Endometrial microvascular endothelial cells (primary cell): ENCODE data around the gene GARIN5A. TPM values are rescaled to one million over a fixed set of nuclear protein-coding genes. Genes with fewer than 3 reads are reported as not detected.

Source experiments
- in situ Hi-C: cut with HindIII; loops from 2 replicates; pipeline ENCODE4 v1.10.0; 2017; ENCODE audit warnings: low sequenced_read_pairs, low pct_unique_long_range_greater_than_20kb; ENCODE audit errors: inconsistent ontology term
- total RNA-seq: library from RNA; depleted of rRNA; stranded (reverse); fragments of >200 nt; gene quantifications from one replicate; pipeline ENCODE4 v1.2.3, GENCODE V29; 2015; ENCODE audit errors: inconsistent ontology term

Gene GARIN5A
- total RNA-seq, 1 donor from 2014 or later = not detected

DNA sequence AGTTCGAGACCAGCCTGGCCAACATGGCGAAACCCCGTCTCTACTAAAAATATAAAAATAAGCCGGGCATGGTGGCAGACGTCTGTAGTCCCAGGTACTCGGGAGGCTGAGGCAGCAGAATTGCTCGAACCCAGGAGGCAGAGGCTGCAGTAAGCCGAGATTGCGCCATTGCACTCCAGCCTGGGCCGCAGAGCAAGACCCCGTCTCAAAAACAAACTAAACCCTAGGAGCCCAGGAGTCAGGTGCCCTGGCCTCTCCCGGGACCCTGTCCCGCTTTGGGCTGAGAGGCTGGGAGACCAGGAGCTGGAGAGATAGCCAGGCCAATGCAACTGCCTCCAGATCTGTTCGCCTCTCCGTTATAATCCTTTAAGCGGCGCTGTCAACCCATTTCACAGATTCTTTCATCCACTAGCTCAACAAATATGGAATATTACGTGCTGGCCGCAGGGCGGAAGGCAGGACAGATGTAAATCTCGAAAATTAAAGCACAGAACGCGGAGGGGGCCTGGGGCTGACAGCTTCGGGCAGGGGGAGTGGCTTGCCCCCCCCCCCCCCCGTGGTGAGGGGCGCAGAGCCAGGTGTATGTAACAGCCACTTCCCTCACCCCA lies 49.2 kb downstream of the GARIN5A start:
- in situ Hi-C loops = no loop called here

DNA sequence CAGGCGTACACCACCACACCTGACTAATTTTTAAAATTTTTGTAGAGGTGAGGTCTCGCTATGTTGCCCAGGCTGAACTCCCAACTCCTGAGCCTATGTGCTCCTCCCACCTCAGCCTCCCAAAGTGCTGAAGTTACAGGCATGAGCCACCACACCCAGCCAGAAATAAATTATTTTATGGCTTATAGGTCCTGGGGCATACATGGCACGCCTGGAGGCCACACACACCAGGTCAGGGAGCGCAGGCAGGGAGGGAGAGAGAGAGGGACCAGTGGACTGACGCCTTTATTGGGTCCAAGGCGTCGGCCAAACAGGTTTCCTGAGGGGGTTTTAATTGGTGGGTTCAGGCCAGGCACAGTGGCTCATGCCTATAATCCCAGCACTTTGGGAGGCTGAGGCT lies 51.1 kb downstream of the GARIN5A start:
- in situ Hi-C loops = no loop called here

DNA sequence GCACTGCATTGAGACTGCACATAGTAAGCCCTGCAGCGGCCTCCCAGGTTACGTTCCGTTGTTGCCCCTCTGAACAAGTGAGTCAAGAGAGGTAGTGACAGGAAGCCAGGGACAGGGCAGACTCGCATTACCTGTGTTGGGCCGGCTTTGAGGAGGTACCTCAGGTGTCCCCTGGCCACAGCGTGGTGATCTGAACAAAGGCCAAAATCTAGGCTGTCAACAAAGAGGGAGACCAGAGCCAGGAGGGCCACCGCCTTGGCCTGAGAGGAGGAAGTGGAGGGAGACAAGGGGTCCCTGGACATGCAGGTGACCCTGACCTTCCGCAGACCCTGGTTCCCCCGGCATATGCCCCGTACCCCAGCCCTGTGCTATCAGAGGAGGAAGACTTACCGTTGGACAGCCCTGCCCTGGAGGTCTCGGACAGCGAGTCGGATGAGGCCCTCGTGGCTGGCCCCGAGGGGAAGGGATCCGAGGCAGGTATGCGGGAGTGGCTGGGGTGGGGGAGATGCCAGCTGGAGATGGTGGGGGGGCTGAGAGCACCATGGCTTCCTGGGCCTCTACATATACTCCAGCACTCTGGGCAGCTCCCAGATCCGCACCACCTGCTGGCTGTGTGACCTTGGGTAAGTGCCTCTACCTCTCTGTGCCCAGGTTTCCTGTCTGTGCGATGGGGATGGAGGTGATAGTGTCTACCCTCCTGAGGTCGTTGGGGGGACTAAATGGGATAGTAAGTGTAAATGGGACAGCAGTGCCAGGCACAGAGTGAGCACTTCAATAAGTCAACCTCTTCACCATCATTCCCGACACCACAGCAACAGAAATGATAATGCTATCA lies 53.2 kb downstream of the GARIN5A start:
- in situ Hi-C loops = no loop called here

DNA sequence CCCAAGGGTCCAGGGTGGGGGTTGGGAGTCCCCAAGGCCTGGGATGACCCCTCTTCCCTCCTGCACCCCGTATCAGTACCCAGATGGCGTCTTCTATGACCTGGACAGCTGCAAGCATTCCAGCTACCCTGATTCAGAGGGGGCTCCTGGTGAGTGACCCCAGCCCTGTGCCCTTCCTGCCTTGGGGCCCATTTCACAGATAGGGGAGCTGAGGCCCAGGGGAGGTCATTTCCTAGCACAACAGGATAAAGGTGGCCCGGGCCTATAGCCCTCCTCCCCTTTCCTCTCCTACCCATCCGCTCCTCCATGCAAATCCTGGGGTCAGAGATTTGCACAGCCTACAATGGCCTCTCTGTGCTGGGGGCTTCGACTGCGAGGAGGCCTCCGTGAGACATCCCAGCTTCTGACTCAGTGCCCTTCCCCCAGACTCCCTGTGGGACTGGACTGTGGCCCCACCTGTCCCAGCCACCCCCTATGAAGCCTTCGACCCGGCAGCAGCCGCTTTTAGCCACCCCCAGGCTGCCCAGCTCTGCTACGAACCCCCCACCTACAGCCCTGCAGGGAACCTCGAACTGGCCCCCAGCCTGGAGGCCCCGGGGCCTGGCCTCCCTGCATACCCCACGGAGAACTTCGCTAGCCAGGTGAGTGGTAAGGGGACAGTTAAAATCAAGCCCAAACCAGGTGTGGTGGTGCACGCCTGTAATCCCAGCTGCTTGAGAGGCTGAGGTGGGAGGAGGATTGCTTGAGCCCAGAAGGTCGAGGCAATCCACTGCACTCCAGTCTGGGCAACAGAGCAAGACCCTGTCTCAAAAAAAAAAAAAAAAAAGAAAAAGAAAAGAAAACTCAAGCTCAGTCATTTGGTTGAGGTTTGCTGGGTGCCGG lies 54.0 kb downstream of the GARIN5A start:
- in situ Hi-C loops = no loop called here

DNA sequence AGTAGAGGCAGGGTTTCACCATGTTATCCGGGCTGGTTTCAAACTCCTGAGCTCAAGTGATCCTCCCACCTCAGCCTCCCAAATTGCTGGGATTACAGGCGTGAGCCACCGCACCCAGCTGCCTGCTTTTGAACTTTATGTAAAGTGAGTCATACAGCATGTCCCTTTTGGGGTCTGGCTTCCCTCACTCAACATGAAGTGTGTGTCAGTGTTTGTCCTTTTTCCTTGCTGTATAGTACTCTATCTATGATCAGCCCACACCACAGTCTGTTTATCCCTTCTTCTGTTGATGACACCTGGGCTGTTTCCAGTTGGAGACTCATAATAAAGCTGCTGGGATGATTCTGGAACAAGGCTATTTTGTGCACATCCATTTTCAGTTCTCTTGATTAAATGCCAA lies 55.8 kb downstream of the GARIN5A start:
- in situ Hi-C loops = no loop called here

DNA sequence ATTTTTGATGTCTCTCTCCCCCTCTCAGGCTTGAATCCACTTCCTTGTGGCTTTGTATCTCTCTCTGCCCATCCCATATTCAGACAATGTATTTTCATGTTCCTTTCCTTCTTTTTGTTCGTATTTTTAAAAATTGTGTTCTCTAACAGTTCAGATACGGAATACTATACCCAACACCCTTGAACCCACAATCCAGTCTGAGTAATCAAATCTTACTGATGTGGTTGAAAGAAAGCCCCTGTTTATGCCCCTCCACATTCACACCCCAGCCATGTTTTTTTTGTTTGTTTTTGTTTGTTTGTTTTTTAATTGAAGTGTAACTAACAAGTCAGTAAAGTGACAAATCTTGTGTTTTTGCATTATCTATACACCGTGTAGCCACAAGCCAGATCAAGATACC lies 56.5 kb downstream of the GARIN5A start:
- in situ Hi-C loops = no loop called here

DNA sequence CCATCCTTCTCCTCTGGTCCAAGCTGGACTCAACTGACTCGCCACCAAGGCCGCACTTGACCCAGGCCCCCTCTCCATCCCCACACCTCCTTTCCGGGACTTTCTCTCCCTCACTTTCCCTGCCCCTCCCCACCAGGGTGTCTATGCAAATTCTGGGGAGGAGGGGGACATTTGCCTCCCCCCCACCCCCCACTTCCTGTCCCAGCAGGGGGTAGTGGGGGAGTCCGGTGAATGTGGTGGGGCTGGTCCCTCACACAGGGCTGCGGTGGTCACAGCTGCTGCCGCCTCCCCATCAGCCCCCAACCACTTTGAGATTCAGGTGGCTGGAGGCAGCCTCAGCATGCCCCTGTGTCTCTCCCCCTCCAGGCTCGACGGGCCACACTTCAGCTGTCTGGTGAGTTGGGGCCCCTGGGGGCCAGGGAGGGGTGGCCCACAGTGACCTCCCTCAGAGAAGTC lies 57.0 kb downstream of the GARIN5A start:
- in situ Hi-C loops = no loop called here

DNA sequence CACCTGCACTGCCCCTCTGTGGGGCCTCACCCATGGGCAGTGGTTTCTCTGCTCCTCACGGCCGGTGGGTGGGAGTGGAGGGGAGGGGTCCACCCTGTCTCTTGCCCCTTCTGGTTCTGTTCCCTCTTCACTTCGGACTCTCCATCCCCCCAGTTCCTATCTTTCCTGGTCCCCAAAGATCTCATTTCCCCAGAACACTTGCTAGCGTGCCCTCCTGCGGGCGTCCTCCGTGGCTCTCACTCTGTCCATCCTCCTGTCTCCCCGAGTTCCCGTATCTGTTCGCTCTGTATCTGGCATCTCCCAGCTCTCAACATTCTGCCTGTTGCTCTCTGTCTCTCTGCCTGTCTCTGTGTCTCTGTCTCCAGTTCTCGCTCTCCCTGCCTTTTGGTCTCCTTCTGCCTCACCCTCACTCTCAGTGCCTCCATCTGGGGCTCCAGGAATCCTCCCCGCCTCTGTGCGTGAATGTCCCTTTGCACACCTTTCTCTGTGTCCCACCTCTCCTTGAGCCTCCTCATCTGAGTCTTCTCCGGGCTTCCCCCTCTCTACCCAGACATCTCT lies 57.5 kb downstream of the GARIN5A start:
- in situ Hi-C loops = no loop called here

DNA sequence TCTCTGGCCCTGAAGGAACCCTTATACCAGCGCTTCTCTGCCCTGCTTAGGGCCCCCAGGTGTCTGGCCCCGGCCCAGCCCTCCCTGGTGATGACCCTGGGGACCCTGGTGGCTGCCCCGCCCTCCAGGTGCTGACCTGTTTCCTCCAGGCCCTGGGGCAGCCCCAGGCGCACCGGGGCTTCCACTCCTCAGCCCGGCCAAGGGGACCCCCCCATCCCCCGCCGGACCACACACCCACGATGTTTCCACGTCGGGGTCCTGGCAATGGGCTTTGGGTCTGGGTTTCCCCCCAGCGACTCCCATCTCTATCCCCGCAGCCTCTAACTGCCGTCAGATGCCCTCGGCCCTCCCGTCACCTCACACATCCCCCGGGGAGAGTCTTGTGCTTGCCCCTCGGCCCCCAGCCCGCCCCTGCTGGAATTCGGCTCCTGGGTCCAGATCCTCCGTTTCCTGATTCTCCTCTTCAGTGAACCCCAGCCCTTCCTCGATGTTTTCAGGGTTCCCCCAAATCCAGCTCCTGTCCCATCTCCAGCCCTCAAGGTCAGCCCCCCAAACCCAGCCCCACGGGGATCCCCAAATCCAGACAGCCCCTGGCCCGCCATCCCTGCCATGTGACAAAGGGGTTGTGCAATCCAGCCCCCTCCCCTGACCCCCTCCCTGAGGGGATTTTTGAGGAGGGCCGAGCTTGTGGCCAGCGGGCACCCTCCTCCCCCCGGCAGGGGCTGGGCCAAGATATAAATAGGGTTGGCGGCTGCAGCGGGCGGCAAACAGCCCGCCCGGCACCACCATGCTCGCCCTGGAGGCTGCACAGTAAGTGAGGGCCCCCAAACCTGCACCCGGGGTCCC lies 58.2 kb downstream of the GARIN5A start, which contains the start of gene SPIB:
SPIB (plus strand) TSS at position 763 of the 846 bp plus-strand sequence; CDS start at position 788, 25 bp downstream.
- in situ Hi-C loops = no loop called here

DNA sequence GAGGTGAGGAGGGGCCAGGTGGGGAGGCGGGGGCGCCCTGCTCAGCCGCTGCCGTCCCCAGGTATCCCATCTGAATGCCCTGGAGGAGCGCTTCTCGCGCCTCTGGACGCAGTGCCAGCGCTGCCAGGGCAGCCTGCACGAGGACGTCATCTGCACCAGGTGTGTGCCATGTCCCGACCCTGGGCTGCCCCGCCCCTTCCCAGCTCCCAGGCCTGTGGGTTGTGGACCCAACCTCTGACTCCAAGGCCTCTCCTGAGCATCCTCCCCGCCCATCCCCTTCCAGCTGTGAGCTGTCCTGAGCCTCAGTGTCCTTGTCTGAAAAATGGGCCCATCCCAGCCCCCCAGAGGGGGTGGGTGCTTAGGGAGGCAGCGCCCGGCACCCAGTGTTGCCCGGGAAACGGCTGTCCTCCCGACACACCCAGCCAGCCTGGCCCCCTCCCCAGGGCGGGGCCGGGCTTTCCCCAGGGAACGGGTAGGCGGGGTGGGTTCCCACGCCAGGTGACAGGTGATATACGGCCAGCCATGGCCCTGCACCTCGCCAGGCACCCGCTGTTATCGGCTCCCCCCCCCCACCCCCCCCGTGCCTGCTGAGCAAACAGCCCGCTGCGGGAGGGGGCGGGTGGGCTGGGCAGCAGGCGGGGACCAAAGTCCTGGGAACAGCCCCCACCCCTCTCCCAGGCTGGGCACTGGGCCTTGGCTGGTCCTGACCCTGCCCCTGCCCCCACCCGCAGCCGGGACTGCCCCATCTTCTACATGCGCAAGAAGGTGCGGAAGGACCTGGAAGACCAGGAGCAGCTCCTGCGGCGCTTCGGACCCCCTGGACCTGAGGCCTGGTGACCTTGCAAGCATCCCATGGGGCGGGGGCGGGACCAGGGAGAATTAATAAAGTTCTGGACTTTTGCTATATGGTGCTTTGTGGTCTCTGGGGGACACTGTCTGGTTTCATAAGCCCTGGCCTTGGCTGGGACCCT lies 59.3 kb downstream of the GARIN5A start:
- in situ Hi-C loops = no loop called here

Other genes with a start within 250 kb of the GARIN5A start
- gene KCNC3, start 147.5 kb downstream of the GARIN5A start, total RNA-seq = not detected
- not detected for gene NAPSA, start 111.2 kb downstream of the GARIN5A start, total RNA-seq
- 76.6 TPM for gene NR1H2, start 100.4 kb downstream of the GARIN5A start, total RNA-seq
- gene POLD1, start 92.5 kb downstream of the GARIN5A start, total RNA-seq = 63.2 TPM
- not detected for gene SPIB, start 57.9 kb downstream of the GARIN5A start, total RNA-seq
- gene MYBPC2, start 44.0 kb downstream of the GARIN5A start, total RNA-seq = not detected
- 125 TPM for gene EMC10, start 341 bp downstream of the GARIN5A start, total RNA-seq
- 25.9 TPM for gene JOSD2, start 34.3 kb upstream of the GARIN5A start, total RNA-seq
- not detected for gene ASPDH, start 37.1 kb upstream of the GARIN5A start, total RNA-seq
- gene LRRC4B, start 91.6 kb upstream of the GARIN5A start, total RNA-seq = not detected
- gene SYT3, start 163.0 kb upstream of the GARIN5A start, total RNA-seq = not detected
- 2.0 TPM for gene C19orf81, start 172.6 kb upstream of the GARIN5A start, total RNA-seq
- 0.28 TPM for gene SHANK1, start 243.0 kb upstream of the GARIN5A start, total RNA-seq
- 40.0 TPM for gene CLEC11A, start 246.5 kb upstream of the GARIN5A start, total RNA-seq